PC-3 (cell line): ENCODE results near the gene LAMB4. TPM values are rescaled to one million over a fixed set of nuclear protein-coding genes. Genes with fewer than 3 reads are reported as not detected.

Source experiments
- ATAC-seq: fragments of 200-7000 bp; cut with Tn5 transposase; 2 replicates; pipeline ENCODE4 v1.9.1; 2020; ENCODE audit warnings: mild to moderate bottlenecking, moderate library complexity
- BruUV-seq: library from RNA; stranded (reverse); fragments of 400-500 nt; replicated peaks from 2 replicates; lab custom pipeline; 2021; lab: Mats Ljungman, UMichigan
- CTCF ChIA-PET: fragments of 300-600 bp; sonication (Branson Sonifier 250); formaldehyde crosslinking; loops from one replicate; lab custom pipeline; 2022; ENCODE audit warnings: antibody characterized with exemption; lab: Charles Lee
- POLR2A ChIA-PET: fragments of 300-600 bp; sonication (Branson Sonifier 250); formaldehyde crosslinking; loops from one replicate; lab custom pipeline; 2022; ENCODE audit warnings: antibody characterized with exemption; ENCODE audit not compliant: unreplicated experiment; lab: Charles Lee
- DNase-seq: peaks from one replicate; pipeline ENCODE4 v3.0.0-alpha.2; 2015
- H2AFZ ChIP-seq: fragments of 300-600 bp; sonication (generic); 2 replicates; pipeline ENCODE4 v1.6.0; 2016; ENCODE audit warnings: antibody characterized with exemption, low read length
- H3F3A ChIP-seq: fragments of 300-600 bp; sonication (generic); one replicate; pipeline ENCODE4 v1.6.0; 2017; ENCODE audit warnings: antibody characterized with exemption, low read length, control low read depth, mild to moderate bottlenecking; ENCODE audit not compliant: unreplicated experiment
- H3K27ac ChIP-seq: fragments of 300-600 bp; sonication (generic); 2 replicates; pipeline ENCODE4 v1.5.1; 2016; ENCODE audit warnings: mild to moderate bottlenecking, low read length
- H3K27me3 ChIP-seq: fragments of 300-600 bp; sonication (generic); 2 replicates; pipeline ENCODE4 v1.6.1; 2016; ENCODE audit warnings: low read length, mixed read lengths
- H3K36me3 ChIP-seq: fragments of 300-600 bp; sonication (generic); 2 replicates; pipeline ENCODE4 v1.6.1; 2016; ENCODE audit warnings: low read depth, mixed run types, low read length, mixed read lengths
- H3K4me1 ChIP-seq: fragments of 300-600 bp; sonication (generic); 2 replicates; pipeline ENCODE4 v1.5.1; 2016; ENCODE audit warnings: low read length; ENCODE audit not compliant: insufficient read depth
- H3K4me2 ChIP-seq: fragments of 300-600 bp; sonication (generic); 2 replicates; pipeline ENCODE4 v1.6.0; 2016; ENCODE audit warnings: low read length
- H3K4me3 ChIP-seq: fragments of 300-600 bp; sonication (generic); 2 replicates; pipeline ENCODE4 v1.5.1; 2016; ENCODE audit warnings: mild to moderate bottlenecking, low read length, mixed read lengths
- H3K79me2 ChIP-seq: fragments of 300-600 bp; sonication (generic); 2 replicates; pipeline ENCODE4 v1.6.1; 2017; ENCODE audit warnings: low read length, mixed read lengths
- H3K9ac ChIP-seq: fragments of 300-600 bp; sonication (generic); 2 replicates; pipeline ENCODE4 v1.6.0; 2016; ENCODE audit warnings: mild to moderate bottlenecking, low read length
- H3K9me2 ChIP-seq: fragments of 300-600 bp; sonication (generic); replicated peaks from 2 replicates; pipeline ENCODE4 v1.6.1; 2016; ENCODE audit warnings: mixed run types, low read length, mixed read lengths
- H3K9me3 ChIP-seq: fragments of 300-600 bp; sonication (generic); 2 replicates; pipeline ENCODE4 v1.6.1; 2016; ENCODE audit warnings: low read length, mixed read lengths
- H4K20me1 ChIP-seq: fragments of 300-600 bp; sonication (generic); 2 replicates; pipeline ENCODE4 v1.6.1; 2016; ENCODE audit warnings: low read length, mixed read lengths
- EZH2 ChIP-seq: fragments of 300-600 bp; sonication (generic); IDR thresholded peaks from one replicate; pipeline ENCODE4 v1.6.1; 2017; ENCODE audit warnings: antibody characterized with exemption, mild to moderate bottlenecking, low read length; ENCODE audit not compliant: unreplicated experiment
- EZH2phosphoT487 ChIP-seq: fragments of 300-600 bp; sonication (generic); IDR thresholded peaks from 2 replicates; pipeline ENCODE4 v1.6.1; 2018; ENCODE audit warnings: mild to moderate bottlenecking, antibody characterized with exemption, low read length, borderline replicate concordance
- intact Hi-C: fragments of 100-400 bp; cut with micrococcal nuclease; formaldehyde crosslinking; loops from 2 replicates; pipeline ENCODE4 v1.9.0; 2023
- total RNA-seq: library from RNA; depleted of rRNA; stranded (reverse); fragments of >200 nt; gene quantifications from 2 replicates; pipeline ENCODE4 v1.2.3, GENCODE V29; 2014
- TF ChIP-seq, protein P1 (sequence below): fragments of 300-600 bp; sonication (generic); conservative IDR thresholded peaks from 2 replicates; pipeline ENCODE4 v1.5.1; 2017; ENCODE audit warnings: antibody characterized with exemption, low read depth, mild to moderate bottlenecking, low read length

LAMB4 gene
- total RNA-seq, 1 experiment from 2014 or later, result 0.04 TPM

DNA sequence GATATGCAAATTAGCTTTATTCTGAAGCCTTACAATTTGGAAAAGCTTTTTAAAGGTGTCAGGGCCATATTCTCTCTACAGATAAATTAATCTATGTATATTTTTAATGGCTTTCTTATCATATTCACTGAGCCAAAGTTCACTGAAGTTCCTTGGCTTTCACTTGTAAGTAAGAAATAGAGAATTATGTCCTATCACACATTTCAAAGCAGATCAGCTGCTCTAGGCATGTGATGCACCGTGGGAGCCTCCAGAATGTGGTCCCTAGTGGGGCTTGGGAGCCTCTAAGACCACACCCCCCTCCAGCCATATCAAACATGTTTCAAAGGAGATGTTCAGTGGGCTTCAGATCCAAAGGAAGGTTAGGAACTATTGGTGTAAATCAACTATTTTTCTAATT, 51.5 kb downstream of the LAMB4 start:
- H3F3A ChIP-seq, result no peaks in the 10 kb centered on the region
- H3K4me2 ChIP-seq, result no peak overlapping the region
- H3K9me2 ChIP-seq, result no peaks in the 10 kb centered on the region
- H3K4me1 ChIP-seq, result peaks cover 22% of the 10 kb centered on the region
- TF ChIP-seq, protein P1, sequence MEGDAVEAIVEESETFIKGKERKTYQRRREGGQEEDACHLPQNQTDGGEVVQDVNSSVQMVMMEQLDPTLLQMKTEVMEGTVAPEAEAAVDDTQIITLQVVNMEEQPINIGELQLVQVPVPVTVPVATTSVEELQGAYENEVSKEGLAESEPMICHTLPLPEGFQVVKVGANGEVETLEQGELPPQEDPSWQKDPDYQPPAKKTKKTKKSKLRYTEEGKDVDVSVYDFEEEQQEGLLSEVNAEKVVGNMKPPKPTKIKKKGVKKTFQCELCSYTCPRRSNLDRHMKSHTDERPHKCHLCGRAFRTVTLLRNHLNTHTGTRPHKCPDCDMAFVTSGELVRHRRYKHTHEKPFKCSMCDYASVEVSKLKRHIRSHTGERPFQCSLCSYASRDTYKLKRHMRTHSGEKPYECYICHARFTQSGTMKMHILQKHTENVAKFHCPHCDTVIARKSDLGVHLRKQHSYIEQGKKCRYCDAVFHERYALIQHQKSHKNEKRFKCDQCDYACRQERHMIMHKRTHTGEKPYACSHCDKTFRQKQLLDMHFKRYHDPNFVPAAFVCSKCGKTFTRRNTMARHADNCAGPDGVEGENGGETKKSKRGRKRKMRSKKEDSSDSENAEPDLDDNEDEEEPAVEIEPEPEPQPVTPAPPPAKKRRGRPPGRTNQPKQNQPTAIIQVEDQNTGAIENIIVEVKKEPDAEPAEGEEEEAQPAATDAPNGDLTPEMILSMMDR, result no peak
- no peak for TF ChIP-seq EZH2
- no peak for TF ChIP-seq EZH2phosphoT487
- no peaks in the 10 kb centered on the region for H3K27me3 ChIP-seq
- DNase-seq, result no peak
- no peak overlapping the region for H2AFZ ChIP-seq
- ChIA-PET CTCF (interaction anchor here (0.6 kb wide), 1 partner anchor 210 kb away, joined by 3 read pairs; no protein-coding TSS in a partner anchor), POLR2A (no interaction called here)
- no peaks in the 10 kb centered on the region for H3K36me3 ChIP-seq
- H3K4me3 ChIP-seq, result no peak overlapping the region
- ATAC-seq, result no peak
- no peak overlapping the region for H3K27ac ChIP-seq
- intact Hi-C loops, result no loop called here
- peaks cover 5% of the 10 kb centered on the region; the same call in 1 of the 2 replicates for H3K9me3 ChIP-seq
- no TSS peak for BruUV-seq
- no peak overlapping the region for H3K9ac ChIP-seq
- H4K20me1 ChIP-seq, result no peaks in the 10 kb centered on the region
- H3K79me2 ChIP-seq, result no peaks in the 10 kb centered on the region

DNA sequence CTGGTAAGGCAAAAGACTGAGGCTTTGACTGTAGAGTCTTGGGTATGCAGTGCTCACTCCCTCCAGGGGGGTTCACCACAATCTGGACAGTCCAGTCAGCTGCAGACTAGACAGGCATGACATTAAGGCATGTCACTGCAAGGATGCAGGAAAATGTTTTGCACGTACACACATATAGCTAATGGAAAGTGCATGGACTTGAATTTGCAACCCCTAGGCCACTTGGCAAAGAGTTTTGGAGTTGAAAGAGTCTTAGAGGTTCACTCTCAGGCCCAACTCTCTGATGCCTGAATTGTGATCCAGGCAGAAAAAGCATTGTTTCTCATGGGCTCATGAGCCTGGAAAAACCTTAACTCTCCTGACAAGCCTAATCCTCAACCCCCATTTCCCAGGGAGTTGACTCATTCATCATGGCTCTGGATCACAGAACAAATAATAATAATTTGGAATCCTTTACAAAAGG, 51.9 kb downstream of the LAMB4 start:
- Histone ChIP-seq H3K9me3 (peaks cover 5% of the 10 kb centered on the region; the same call in 1 of the 2 replicates), H3K27me3 (no peaks in the 10 kb centered on the region), H3K4me3 (no peak overlapping the region), H3K9ac (no peak overlapping the region), H4K20me1 (no peaks in the 10 kb centered on the region), H3K9me2 (no peaks in the 10 kb centered on the region), H3K4me2 (no peak overlapping the region), H3K79me2 (no peaks in the 10 kb centered on the region), H3K4me1 (peaks cover 22% of the 10 kb centered on the region), H3K36me3 (no peaks in the 10 kb centered on the region), H3K27ac (no peak overlapping the region), H2AFZ (no peak overlapping the region), H3F3A (no peaks in the 10 kb centered on the region)
- CTCF ChIA-PET, result interaction anchor here (0.6 kb wide), 1 partner anchor 210 kb away, joined by 3 read pairs; no protein-coding TSS in a partner anchor
- BruUV-seq, result no TSS peak
- TF ChIP-seq EZH2, result no peak
- TF ChIP-seq, protein P1, result no peak
- no peak for TF ChIP-seq EZH2phosphoT487
- ATAC-seq (no peak), DNase-seq (no peak)
- intact Hi-C loops, result no loop called here
- POLR2A ChIA-PET, result no interaction called here

DNA sequence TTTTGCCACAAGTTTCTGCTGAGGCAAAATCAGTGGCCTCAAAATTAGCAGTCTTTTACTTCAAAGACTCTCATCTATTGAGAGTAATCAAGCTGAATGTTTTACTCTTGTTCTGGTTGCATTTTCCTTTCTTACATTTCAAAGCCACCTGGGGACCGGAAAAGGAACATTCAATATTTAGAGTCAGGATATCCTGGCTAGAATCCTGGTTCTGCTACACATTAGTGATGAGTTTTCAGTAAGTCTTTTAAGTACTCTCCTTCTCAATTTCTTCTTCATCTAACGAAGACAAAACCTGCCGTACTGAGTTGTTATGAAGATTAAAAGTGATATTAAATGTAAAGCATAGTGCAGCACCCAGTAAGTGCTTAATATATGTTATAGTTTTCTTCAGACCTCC, 52.5 kb downstream of the LAMB4 start:
- H3K9ac ChIP-seq, result no peak overlapping the region
- DNase-seq (no peak), ATAC-seq (no peak)
- no peaks in the 10 kb centered on the region for H3K36me3 ChIP-seq
- H3K9me3 ChIP-seq, result peaks cover 5% of the 10 kb centered on the region; the same call in 1 of the 2 replicates
- no peaks in the 10 kb centered on the region for H3K79me2 ChIP-seq
- no peak overlapping the region for H2AFZ ChIP-seq
- no peak overlapping the region for H3K4me2 ChIP-seq
- H3K4me1 ChIP-seq, result peaks cover 22% of the 10 kb centered on the region
- no peak overlapping the region for H3K27ac ChIP-seq
- no peaks in the 10 kb centered on the region for H3F3A ChIP-seq
- H3K9me2 ChIP-seq, result no peaks in the 10 kb centered on the region
- TF ChIP-seq EZH2 (no peak), EZH2phosphoT487 (no peak)
- TF ChIP-seq, protein P1, result no peak
- intact Hi-C loops, result no loop called here
- POLR2A ChIA-PET, result no interaction called here
- H3K27me3 ChIP-seq, result no peaks in the 10 kb centered on the region
- no TSS peak for BruUV-seq
- CTCF ChIA-PET, result no interaction called here
- no peak overlapping the region for H3K4me3 ChIP-seq
- H4K20me1 ChIP-seq, result no peaks in the 10 kb centered on the region
